Fibroblast of mammary gland (primary cell): Measurements from ENCODE around the gene CD69.
A peak's percentile ranks its signal among the peaks of the same experiment; 100 is the strongest.
"Not testable (repeated sequence)": the region's sequence is repeated elsewhere in the genome, so short reads cannot be mapped to it uniquely, and the experiment has no call there.

Experiments
- DNase-seq: peaks from one replicate; pipeline ENCODE4 v3.0.0-alpha.2; 2010; ENCODE audit warnings: low read depth
- H3K4me3 ChIP-seq: 2 replicates; pipeline ENCODE4 v1.5.1; 2011; ENCODE audit warnings: low read depth, mild to moderate bottlenecking, low read length, moderate library complexity; ENCODE audit not compliant: control insufficient read depth
- TF ChIP-seq, protein P1 (sequence below): conservative IDR thresholded peaks from 2 replicates; pipeline ENCODE4 v1.5.1; 2011; ENCODE audit warnings: low read depth, low read length, inconsistent platforms; ENCODE audit not compliant: control insufficient read depth, insufficient read depth

CD69 gene

DNA sequence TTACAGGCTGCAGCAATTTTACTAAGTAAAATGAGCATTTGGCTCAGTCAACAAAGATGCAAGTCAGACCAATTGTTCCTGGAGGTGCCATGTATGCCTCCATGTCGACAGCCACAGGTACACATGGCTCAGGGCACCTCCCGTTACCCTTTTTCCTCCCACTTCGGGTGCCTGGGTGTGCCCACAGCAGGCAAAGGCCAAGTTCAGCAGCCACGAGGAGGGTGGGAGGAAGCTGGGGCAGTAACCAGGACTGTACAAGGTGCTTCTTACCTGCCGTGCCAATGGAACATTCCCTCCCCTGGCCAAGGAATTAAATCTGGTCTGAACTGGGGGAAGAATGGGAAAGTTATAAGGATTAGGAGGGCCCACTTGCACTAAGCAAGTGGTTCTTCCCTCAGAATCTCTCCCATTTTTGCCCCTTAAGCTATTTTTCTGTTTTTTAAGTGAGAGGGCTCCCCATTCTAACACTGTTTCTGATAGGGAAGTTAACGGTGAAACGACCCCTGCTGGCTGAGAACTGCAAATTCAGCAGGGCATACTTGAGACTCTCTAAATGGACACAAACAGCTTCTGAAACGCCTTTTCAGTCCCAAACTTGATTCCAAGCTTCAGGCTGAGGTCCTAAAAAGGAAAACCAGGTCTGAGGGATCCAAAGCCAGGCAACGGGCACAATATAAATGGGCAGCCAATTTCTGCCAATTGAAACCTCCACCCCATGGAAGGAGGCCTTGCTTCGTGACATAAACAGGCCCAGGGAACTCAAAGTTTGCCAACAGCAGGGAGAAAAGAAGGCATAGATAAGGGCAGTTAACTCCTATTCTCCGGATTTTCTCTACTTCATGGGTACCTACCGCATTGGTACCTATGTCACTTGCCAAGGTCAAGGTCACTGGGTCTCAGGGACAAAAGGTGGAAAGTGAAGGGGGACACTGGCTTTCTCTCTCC lies 52.6 kb downstream of the CD69 start:
- no peak overlapping the region for H3K4me3 ChIP-seq

DNA sequence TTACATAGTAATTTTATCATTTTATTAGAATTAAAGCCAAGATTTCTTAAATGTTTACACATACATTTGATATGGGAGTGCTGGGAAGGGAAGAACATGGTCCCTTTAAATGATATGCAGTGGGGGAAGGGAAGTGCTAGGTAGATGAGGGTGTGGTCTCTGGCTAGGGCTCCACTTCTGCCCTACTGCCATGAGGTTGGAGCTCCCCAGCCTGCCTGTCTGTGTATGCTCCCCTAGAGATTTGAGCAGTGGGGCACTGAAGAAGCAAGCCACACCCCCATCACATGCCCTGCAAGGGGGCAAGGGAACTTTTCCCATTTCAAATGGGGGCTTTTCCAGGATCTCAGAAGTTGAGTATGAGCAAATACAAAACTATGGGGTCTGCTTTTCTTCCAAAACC lies 53.3 kb downstream of the CD69 start:
- DNase-seq: no peak
- TF ChIP-seq, protein P1, sequence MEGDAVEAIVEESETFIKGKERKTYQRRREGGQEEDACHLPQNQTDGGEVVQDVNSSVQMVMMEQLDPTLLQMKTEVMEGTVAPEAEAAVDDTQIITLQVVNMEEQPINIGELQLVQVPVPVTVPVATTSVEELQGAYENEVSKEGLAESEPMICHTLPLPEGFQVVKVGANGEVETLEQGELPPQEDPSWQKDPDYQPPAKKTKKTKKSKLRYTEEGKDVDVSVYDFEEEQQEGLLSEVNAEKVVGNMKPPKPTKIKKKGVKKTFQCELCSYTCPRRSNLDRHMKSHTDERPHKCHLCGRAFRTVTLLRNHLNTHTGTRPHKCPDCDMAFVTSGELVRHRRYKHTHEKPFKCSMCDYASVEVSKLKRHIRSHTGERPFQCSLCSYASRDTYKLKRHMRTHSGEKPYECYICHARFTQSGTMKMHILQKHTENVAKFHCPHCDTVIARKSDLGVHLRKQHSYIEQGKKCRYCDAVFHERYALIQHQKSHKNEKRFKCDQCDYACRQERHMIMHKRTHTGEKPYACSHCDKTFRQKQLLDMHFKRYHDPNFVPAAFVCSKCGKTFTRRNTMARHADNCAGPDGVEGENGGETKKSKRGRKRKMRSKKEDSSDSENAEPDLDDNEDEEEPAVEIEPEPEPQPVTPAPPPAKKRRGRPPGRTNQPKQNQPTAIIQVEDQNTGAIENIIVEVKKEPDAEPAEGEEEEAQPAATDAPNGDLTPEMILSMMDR: no peak

More for the DNA sequence above, 52.6 kb downstream of the CD69 start:
- TF ChIP-seq, protein P1: peak; percentile 86
- DNase-seq: peak; percentile 65

DNA sequence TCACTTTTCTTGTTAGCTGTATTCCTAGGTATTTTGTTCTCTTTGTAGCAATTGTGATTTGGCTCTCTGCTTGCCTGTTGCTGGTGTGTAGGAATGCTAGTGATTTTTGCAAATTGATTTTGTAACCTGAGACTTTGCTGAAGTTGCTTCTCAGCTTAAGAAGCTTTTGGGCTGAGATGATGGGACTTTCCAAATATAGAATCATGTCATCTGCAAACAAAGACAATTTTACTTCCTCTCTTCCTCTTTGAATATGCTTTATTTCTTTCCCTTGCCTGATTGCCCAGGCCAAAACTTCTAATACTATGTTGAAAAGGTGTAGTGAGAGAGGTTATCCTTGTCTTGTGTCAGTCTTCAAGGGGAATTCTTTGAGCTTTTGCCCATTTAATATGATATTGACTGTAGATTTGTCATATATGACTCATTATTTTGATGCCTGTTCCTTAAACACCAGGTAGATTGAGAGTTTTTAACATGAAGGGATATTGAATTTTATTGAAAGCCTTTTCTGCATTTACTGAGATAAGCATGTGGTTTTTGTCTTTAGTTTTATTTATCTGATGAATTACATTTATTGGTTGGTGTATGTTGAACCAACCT lies 54.5 kb downstream of the CD69 start:
- no peak overlapping the region for H3K4me3 ChIP-seq
- TF ChIP-seq, protein P1: no peak
- DNase-seq: no peak

More for the DNA sequence above, 53.3 kb downstream of the CD69 start:
- no peak overlapping the region for H3K4me3 ChIP-seq

DNA sequence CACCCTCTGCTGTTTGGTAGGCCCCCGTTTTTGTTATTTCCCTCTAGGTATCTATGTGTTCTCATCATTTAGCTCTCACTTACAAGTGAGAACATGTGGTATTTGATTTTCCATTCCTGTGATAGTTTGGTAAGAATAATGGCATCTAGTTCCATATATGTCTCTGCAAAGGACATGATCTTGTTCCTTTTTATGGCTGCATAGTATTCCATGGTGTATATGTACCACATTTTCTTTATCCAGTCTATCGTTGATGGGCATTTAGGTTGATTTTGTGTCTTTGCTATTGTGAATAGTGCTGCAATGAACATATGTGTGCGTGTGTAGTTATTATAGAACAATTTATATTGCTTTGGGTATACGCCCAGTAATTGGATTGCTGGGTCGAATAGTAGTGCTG lies 56.1 kb downstream of the CD69 start:
- H3K4me3 ChIP-seq, DNase-seq: not testable (repeated sequence)
